Thyroid gland (tissue), 4 donors: ENCODE results near the gene HDAC9.

Experiments
- CTCF ChIP-seq, 6 experiments: fragments of 200-600 bp in 3 of 6; fragments of 450-650 bp in 3 of 6; sonication (generic) in 3 of 6; IDR thresholded peaks; one replicate each; pipeline ENCODE4 v1.5.1; 2016 to 2019; ENCODE audit warnings: antibody characterized with exemption in 6 of 6, mild to moderate bottlenecking in 2 of 6, inconsistent platforms in 1 of 6, moderate library complexity in 1 of 6
- POLR2A ChIP-seq, 2 donors: fragments of 450-650 bp; IDR thresholded peaks; one replicate each; pipeline ENCODE4 v1.6.1; 2017; ENCODE audit warnings: antibody characterized with exemption in 2 of 2, mild to moderate bottlenecking in 2 of 2, moderate library complexity in 1 of 2

GRCh38 chr7:18654709-18655108 lies 159.2 kb downstream of the HDAC9 start:
- no peak for TF ChIP-seq CTCF (IDR thresholded peaks at IDR 0.05)
- no peak for TF ChIP-seq POLR2A (IDR thresholded peaks at IDR 0.05)
